Endothelial cell of umbilical vein (primary cell): ENCODE data around the gene ITM2C.

Source experiments
- CTCF ChIP-seq, 2 donors: IDR thresholded peaks; 1 replicate in 1 of 2; 2 replicates in 1 of 2; pipeline ENCODE4 v1.5.1; 2011; ENCODE audit warnings: low read length in 2 of 2, mild to moderate bottlenecking in 2 of 2, moderate library complexity in 2 of 2, control low read depth in 1 of 2, inconsistent platforms in 1 of 2, low read depth in 1 of 2; ENCODE audit not compliant: insufficient read depth in 1 of 2; ENCODE audit errors: extremely low read depth in 1 of 2
- MAX ChIP-seq: IDR thresholded peaks from 2 replicates; pipeline ENCODE4 v1.6.1; 2011; ENCODE audit not compliant: insufficient read depth, insufficient read length

GRCh38 chr2:230925879-230926765 is 61.4 kb downstream of the ITM2C start:
- TF ChIP-seq CTCF (IDR thresholded peaks at IDR 0.05; ENCODE audit: extremely low read depth in 1 of 2, insufficient read depth in 1 of 2, low read depth in 1 of 2, low read length in 2 of 2): no peak
- TF ChIP-seq MAX: no peak
